Ishikawa (cell line): Measurements from ENCODE around the gene ACACB.

Source experiments
- CEBPB ChIP-seq: IDR thresholded peaks from 2 replicates; pipeline ENCODE4 v1.6.1; 2012
- CREB1 ChIP-seq: IDR thresholded peaks from 2 replicates; pipeline ENCODE4 v1.6.1; 2012; ENCODE audit warnings: low read depth
- EGR1 ChIP-seq: IDR thresholded peaks from 2 replicates; pipeline ENCODE4 v1.6.1; 2012
- EP300 ChIP-seq: IDR thresholded peaks from 2 replicates; pipeline ENCODE4 v1.6.1; 2012; ENCODE audit warnings: borderline replicate concordance
- FOXM1 ChIP-seq: IDR thresholded peaks from 2 replicates; pipeline ENCODE4 v1.6.1; 2012; ENCODE audit warnings: low read depth, borderline replicate concordance
- NFIC ChIP-seq: IDR thresholded peaks from 2 replicates; pipeline ENCODE4 v1.6.1; 2012
- RAD21 ChIP-seq: IDR thresholded peaks from 2 replicates; pipeline ENCODE4 v1.6.1; 2012; ENCODE audit warnings: low read depth
- TAF1 ChIP-seq: IDR thresholded peaks from 2 replicates; pipeline ENCODE4 v1.6.1; 2012; ENCODE audit warnings: low read depth, mild to moderate bottlenecking
- TCF12 ChIP-seq: IDR thresholded peaks from 2 replicates; pipeline ENCODE4 v1.6.1; 2012; ENCODE audit warnings: low read depth
- TEAD4 ChIP-seq: IDR thresholded peaks from 2 replicates; pipeline ENCODE4 v1.6.1; 2012
- YY1 ChIP-seq: IDR thresholded peaks from 2 replicates; pipeline ENCODE4 v1.6.1; 2012; ENCODE audit warnings: low read depth
- ZBTB7A ChIP-seq: IDR thresholded peaks from 2 replicates; pipeline ENCODE4 v1.6.1; 2012; ENCODE audit warnings: low read depth
- TF ChIP-seq, protein P1 (sequence below): IDR thresholded peaks from 2 replicates; pipeline ENCODE4 v1.6.1; 2012
- TF ChIP-seq, protein P2 (sequence below): IDR thresholded peaks from 2 replicates; pipeline ENCODE4 v1.6.1; 2012
- TF ChIP-seq, protein P3 (sequence below): IDR thresholded peaks from 2 replicates; pipeline ENCODE4 v1.6.1; 2012; ENCODE audit warnings: low read depth, mild to moderate bottlenecking

Gene ACACB

DNA sequence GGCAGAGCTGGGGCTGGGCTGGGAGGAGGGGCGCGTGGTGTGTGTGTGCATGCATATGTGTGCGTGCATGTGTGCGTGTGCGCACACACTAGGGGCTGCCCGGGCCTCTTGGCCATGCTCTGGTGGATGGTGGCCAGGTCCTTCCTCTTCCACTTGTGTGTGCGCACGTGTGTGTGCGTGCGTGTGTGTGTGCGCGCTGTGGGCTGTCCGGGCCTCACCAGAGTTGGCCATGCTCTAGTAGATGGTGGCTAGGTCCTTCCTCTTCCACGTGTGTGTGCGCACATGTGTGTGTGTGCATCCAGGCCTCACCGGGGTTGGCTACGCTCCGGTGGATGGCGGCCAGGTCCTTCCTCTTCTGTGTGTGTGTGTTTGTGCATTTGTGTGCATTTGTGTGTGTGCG lies 168.0 kb downstream of the ACACB start:
- TF ChIP-seq TAF1: no peak
- TF ChIP-seq ZBTB7A: no peak
- no peak for TF ChIP-seq YY1
- TF ChIP-seq CREB1: no peak
- TF ChIP-seq, protein P1, sequence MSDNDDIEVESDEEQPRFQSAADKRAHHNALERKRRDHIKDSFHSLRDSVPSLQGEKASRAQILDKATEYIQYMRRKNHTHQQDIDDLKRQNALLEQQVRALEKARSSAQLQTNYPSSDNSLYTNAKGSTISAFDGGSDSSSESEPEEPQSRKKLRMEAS: no peak
- no peak for TF ChIP-seq TCF12

DNA sequence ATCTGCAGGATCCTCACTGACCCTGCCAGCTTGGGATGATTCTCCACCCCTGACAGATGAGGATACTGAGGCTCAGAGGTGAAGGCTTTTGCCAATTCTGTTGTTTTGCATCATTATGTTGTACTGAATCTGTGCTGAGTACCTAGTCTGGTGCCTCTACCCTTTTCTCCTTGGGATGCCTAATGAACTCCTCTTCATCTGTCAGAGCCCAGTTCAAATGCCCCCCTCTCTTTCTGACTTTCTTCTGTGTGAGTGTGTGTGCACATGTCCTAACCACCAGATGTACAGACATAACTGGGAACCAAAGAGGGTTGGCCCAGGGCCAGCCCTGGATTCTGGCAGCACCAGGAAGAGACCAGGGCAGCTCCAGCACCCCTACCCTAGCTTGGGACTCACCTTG lies 169.9 kb downstream of the ACACB start:
- TF ChIP-seq, protein P2, sequence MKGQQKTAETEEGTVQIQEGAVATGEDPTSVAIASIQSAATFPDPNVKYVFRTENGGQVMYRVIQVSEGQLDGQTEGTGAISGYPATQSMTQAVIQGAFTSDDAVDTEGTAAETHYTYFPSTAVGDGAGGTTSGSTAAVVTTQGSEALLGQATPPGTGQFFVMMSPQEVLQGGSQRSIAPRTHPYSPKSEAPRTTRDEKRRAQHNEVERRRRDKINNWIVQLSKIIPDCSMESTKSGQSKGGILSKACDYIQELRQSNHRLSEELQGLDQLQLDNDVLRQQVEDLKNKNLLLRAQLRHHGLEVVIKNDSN: no peak
- TF ChIP-seq CEBPB (no peak), TEAD4 (no peak), TAF1 (no peak), EP300 (no peak), NFIC (no peak), YY1 (no peak), CREB1 (no peak), RAD21 (no peak), TCF12 (no peak), ZBTB7A (no peak), FOXM1 (no peak), EGR1 (no peak)
- TF ChIP-seq, protein P1: no peak
- TF ChIP-seq, protein P3, sequence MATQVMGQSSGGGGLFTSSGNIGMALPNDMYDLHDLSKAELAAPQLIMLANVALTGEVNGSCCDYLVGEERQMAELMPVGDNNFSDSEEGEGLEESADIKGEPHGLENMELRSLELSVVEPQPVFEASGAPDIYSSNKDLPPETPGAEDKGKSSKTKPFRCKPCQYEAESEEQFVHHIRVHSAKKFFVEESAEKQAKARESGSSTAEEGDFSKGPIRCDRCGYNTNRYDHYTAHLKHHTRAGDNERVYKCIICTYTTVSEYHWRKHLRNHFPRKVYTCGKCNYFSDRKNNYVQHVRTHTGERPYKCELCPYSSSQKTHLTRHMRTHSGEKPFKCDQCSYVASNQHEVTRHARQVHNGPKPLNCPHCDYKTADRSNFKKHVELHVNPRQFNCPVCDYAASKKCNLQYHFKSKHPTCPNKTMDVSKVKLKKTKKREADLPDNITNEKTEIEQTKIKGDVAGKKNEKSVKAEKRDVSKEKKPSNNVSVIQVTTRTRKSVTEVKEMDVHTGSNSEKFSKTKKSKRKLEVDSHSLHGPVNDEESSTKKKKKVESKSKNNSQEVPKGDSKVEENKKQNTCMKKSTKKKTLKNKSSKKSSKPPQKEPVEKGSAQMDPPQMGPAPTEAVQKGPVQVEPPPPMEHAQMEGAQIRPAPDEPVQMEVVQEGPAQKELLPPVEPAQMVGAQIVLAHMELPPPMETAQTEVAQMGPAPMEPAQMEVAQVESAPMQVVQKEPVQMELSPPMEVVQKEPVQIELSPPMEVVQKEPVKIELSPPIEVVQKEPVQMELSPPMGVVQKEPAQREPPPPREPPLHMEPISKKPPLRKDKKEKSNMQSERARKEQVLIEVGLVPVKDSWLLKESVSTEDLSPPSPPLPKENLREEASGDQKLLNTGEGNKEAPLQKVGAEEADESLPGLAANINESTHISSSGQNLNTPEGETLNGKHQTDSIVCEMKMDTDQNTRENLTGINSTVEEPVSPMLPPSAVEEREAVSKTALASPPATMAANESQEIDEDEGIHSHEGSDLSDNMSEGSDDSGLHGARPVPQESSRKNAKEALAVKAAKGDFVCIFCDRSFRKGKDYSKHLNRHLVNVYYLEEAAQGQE: no peak

DNA sequence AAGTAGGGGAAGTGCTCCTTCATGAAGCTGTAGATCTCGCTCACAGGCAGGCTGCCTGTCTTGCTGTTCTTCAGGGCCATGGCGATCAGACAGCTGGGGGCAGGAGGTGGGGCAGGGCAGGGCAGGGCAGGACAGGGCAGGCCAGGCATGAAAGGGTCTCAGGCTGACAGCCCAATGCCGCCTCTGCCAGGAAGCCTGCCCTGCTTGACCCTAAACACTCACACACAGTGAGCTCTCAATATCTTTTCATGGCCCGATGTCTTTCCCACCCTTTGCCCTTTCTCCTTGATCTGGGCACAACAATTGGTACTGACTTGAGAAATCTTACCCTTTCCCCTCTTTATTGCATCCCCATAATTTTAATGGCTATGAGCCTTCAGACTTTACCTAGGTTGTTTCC lies 170.3 kb downstream of the ACACB start:
- no peak for TF ChIP-seq CREB1
- no peak for TF ChIP-seq TCF12
- TF ChIP-seq, protein P3: no peak
- TF ChIP-seq TEAD4: no peak
- no peak for TF ChIP-seq CEBPB
- no peak for TF ChIP-seq NFIC
- no peak for TF ChIP-seq TAF1
- TF ChIP-seq, protein P1: no peak
- TF ChIP-seq ZBTB7A: no peak
- TF ChIP-seq FOXM1: no peak
- no peak for TF ChIP-seq EP300
- TF ChIP-seq, protein P2: no peak
- TF ChIP-seq YY1: no peak
- no peak for TF ChIP-seq RAD21
- TF ChIP-seq EGR1: no peak

DNA sequence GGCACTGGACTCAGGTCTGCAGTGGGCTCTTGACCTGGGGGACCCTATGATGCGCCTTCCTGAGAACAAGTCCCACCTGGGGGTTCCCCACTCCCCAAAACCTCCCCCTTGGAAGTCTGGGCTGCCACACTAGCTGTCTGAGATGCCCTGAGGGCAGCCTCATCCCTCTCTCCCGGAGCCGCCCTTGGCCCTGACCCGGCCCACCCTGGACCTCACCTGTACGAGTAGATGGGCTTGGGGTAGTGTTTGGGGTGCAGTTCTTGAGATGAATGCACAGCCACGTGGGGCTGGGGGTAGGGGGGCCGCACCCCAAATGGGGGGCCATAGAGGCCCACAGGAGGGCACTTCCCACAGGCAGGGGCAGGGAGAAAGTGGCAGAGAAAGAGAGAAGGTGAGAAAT lies 170.8 kb downstream of the ACACB start:
- TF ChIP-seq NFIC (no peak), TEAD4 (no peak), RAD21 (no peak), EP300 (no peak), EGR1 (no peak), TCF12 (no peak), ZBTB7A (no peak), YY1 (no peak), CEBPB (no peak), CREB1 (no peak), FOXM1 (no peak), TAF1 (no peak)
- TF ChIP-seq, protein P3: no peak
- TF ChIP-seq, protein P1: no peak
- TF ChIP-seq, protein P2: no peak
